Iris pigment epithelial cell (primary cell): Measurements from ENCODE around the gene LPCAT1.
"Not testable (repeated sequence)": the region's sequence is repeated elsewhere in the genome, so short reads cannot be mapped to it uniquely, and the experiment has no call there.

Source experiments
- DNase-seq: peaks from one replicate; pipeline ENCODE4 v3.0.0-alpha.2; 2011; ENCODE audit warnings: low read depth

LPCAT1 gene

DNA sequence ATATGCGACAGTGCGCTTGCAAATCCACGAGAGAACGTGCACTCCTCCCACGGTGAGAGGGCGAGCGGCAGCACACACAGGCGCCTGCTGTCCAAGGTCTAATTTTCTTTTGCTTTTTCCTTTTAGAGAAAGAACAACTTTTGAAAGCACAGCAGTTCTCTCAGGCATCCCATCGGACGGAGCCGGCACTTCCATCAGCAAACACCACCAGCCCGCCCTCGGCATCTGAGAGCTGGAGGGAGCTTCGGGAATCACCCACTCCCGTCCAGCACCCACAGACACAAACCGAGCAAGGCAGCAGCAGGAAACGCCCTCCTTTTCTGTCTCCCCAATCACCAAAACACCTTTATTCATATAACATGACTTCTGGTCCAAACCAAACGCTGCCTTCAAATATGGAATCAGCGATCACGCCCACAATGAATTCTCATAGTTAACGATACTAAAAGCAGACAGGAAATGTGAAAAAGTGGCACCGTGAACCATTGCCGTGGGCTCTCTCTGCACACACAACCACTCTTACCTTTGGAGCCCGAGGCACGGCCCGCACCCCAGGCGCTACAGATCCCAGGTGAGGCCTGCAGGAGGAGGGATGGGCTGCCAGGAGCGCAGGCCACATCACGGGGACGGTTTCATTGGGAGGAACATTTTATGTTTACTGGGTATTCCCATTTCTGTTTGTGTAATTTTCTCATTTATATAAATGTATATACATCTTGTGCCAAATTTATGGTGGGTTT is 14.2 kb downstream of the LPCAT1 start:
- DNase-seq = no peak

DNA sequence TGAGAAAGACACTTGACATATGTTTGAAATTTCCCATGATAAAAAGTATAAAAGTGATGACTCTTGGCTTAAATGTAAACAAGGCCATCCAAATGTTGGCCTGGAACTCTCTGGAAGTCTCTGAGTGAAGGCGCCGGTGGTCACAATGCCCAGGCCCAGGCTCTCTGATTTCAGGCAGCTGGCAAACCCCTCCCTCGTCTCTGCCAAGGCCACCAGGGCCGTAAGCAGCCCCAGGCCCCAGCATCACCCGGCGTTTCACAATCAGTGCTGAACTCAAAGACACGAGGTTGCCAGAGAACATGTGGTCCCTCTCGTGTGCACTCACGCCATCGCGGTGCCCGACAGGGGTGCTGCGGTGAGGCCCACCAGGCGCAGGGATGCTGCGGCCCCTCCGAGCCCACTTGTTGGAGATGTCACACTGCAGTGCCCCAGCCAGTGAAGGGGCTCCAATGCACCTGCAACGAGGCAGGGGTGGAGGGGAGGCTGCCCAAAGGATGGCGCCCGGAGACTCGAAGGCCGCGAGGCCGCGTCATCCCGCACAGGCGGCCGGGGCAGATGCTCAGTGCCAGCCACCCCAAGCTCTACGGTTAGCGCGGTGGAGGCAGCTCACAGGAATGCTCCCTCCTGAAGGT is 15.0 kb downstream of the LPCAT1 start:
- DNase-seq = no peak

DNA sequence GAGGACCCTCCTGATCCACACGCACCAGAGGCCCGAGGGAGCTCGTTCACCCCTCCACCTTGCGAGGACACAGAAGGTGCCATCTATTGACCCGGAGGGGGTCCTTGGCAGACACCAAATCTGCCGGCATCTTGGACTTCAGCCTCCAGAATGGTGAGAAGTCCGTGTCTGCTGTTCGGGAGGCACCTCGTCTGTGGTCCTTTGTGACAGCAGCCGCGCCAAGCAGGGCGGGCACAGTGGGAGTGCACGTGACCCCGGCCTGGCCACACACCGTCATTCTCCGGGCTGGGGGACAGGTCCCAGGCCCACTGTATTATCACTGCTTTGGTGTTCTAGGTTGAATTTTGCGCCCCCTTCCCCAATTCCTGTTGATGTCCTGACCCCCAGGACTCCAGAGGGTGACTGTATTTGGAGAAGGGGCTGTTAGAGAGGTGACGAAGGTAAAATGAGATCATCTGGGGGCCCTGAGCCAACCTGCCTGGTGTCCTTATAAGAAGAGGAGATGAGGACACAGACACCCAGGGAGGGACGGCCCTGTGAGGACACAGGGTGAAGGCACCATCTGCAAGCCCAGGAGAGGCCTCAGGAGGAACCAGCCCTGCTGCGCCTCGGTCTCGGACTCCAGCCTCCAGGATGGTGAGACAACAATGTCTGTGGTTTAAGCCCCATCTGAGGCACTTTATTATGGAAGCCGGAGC is 15.7 kb downstream of the LPCAT1 start:
- DNase-seq = no peak

DNA sequence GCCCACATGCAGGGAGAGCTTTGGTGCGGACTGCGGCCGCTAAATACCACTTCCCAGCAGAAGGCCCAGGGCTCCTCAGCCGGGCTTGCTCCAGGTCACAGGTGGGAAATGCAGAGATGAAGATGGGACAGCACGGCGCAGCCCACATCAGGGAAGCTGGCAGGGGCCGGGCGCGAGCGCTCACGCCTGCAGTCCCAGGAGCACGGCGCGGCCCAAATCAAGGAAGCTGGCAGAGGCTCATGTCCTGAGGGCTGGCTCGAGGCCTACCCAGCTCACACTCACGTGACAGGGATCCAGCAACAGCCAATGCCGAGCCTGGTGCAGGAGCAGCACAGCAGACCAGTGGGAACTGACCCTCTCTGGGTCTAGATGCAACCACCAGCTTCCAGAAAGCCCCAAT is 16.3 kb downstream of the LPCAT1 start:
- no peak for DNase-seq

DNA sequence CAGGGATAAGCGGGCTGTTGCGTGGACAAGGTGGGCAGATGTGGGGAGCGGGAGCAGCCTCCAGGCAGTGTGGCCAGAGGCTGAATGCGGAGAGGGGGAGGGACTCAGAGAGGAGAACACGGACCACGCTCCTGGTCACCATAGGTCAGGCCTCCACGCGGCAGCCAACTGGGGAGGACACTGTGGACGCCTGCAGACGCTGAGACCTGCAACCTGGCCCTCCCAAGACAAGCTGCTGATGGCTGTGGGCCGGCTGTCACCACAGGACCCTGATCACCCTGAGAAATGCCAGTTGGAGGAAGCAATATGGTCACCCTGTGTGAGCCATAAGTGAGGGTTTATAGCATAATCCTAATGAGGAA is 16.8 kb downstream of the LPCAT1 start:
- DNase-seq = no peak

DNA sequence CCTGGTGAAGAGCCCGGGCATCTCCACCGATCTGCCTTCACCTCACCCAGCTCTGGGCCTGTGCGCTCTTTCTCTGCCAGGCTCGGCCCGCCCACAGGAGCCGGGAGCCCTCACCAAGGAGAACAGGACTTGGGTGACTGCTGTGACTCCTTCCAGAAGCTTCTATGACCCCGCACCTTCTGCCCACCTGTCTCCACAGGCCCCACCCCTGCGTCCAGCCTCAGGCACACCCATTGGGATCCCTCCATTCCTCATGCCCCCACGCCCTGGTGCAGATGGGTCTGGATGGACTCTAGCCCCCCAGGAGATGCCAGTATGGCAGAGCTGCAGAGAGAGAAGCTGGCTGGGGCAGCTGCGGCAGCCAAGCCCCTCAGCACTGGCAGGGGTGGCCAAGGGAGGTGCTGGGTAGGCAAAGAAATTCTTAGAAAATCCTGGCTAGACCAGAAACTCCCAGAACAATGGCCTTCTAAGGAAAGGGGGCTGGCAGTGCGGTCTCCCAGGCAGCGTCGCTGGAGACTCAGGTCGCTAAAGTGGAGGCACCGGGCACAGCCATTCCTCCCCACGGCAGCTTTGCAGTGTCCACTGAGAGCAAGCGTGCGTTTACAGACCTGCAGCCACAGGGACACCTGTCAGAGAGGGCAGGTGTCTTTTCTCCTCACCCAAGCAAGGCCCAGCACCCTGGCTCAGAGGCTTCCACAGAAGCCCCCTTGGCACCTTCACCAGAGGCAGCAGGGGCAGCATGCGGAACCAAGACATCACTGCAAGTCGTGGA is 17.3 kb downstream of the LPCAT1 start:
- no peak for DNase-seq

DNA sequence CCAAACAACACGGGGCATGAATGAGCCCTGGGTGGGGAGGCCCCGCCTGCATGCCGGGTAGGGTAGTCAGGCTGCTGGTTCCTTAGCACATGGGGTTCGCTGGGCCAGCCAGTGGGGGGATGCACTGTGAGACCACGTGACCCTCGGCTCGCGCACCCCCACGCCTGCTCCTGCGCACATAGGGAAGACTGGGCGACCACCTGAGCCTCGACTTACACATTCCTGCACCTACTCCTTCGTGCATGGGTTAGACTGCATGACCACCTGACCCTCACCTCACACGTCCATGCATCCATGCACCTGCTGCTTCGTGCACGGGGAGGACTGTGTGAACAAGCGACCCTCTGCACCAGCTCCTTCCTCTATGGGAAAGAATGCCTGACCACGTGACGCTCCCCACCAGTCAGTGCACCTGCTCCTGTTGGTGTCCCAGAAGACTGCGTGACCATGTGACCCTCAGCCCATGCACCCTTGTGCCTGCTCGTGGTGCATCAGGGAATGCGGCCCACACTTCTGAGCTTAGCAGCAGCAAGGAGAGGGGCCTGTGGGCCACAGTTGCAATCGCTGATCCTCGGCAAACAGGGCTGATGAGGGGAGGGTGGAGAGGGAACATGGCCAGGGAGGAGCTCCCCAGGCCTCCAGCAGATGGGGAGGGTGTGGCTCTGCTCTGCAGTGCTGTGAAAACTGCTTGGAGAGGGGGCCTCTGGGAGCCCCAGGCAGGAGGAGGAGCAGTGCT is 18.1 kb downstream of the LPCAT1 start:
- DNase-seq = no peak

DNA sequence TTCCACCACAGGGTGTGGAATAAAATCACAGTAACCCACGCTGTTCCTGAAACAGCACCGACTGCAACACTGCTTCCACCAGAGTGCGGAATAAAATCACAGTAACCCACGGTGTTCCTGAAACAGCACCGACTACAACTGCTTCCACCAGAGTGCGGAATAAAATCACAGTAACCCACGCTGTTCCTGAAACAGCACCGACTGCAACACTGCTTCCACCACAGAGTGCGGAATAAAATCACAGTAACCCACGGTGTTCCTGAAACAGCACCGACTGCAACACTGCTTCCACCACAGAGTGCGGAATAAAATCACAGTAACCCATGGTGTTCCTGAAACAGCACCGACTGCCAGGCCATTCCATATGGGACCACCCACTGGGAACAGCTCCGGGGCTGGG is 18.7 kb downstream of the LPCAT1 start:
- not testable (repeated sequence) for DNase-seq

DNA sequence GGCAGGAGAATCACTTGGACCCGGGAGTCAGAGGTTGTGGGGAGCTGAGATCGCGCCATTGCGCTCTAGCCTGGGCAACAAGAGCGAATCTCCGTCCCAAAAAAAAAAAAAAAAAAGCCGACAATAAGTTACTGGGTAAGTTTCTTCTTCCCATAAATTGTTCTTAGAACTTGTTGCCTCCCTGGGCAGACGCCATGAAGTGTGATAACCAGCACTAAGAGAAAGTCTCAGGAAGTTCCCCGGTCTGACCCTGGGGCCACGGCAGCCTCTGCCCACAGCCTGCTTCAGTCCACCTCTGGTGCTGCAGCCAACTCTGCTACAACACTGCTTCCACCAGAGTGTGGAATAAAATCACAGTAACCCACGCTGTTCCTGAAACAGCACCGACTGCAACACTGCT is 19.1 kb downstream of the LPCAT1 start:
- DNase-seq = no peak

DNA sequence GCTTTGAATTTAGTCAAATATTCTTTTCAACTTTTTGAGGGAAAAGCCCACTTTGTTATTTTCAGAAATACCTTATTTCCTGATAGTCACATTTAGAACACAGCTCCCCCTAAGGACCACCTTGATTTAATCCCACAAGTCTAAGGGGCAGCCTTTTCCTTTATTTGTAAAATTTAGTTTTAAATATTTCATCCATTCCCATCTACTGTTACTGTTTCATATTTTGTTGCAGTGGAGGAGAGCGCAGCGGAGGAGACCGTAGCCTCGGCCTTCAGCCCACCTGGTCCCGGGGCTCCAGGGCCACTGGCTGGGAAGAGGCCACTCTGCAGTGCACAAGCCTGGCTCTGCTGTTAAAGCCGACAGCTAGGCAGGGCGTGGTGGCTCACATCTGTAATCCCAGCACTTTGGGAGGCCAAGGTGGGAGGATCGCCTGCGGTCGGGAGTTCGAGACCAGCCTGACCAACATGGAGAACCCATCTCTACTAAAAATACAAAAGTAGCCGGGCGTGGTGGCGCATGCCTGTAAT is 19.6 kb downstream of the LPCAT1 start:
- DNase-seq = no peak

DNA sequence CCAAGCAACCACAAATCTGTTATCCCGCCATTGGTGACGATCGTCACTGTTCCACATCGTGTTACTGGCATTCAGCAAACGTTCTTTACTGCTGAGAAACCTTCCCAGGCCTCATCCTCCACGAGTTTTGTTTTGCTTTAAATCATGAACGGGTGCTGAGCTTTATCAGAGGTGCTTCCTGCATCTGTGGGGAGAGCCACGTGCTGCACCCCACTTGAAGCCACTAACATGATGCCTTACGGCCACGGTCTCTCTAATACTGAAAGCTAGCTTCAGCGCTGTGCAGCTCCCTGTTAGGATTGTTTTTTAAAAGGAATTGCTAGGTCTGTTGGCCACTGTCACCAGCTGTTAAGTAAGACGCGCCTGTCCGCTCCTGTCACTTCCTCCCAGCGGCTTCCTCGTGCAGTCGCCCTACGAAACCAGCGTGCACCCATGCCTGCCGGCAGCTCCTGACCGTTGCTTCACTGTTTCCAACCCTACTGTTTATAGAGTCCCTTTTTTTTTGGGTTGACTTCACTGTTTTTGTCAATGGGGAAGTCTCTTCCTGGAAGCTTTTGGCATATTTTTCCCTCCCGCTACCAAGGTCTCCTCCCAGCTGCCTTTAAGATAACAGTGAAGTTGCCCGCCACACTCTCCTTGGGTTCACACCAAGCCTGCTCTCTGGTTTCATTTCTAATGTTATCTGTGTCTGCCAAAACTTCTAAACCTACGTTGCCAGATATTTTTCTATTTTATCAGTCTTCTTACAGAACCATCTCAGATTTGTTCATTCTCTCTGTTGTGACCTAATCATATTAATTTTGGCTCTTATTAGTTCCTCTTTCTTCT is 20.3 kb downstream of the LPCAT1 start:
- DNase-seq = no peak

DNA sequence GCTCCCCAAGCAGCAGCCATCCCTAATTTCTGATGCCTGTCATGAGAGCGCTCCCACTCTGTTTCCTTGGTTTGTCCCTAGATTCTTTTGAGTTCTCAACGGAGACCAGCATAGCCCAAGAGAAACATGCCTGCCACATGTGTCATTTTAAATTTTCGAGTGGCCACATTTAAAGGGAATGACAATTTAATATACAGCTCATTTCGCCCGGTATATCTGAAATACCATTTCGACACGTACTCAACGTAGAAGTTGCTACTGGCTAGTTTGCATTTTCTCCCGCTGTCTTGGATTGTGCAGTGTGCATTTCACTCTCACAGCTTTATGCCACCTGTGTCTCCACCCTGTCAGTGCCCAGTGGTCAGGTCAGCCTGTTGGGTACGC is 21.0 kb downstream of the LPCAT1 start:
- DNase-seq = no peak

DNA sequence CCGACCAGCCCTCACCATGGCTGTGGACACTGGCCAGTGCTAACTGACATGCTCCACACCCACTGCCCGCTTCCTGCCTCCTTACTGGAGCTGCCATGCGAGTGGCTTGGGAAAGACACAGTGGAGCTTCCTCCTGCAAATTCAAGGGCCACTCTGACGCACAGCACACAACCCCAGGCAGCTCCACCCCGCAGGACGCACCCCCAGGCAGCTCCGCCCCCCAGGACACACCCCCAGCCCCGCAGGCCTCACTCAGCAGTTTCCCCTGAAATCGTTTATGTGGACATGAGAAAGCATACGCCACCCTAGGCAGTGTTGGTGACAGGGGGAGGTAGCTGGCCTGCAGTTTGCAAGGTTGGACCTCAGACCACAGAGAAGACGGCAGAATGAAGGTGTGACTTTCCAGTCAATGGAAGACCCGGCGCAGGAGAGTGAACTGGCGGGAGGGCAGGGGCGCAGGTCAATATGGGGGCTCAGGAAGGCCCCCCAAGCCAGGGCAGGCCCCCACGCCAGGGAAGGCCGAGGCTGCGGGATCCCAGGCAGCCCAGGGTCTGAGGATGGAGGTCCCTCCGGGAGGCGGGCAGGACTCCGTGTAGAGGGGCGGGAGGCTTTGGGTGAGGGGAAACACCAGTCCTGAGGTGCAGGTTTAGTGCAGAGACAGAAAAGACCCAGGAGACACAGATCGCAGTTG is 21.6 kb downstream of the LPCAT1 start:
- DNase-seq = no peak

DNA sequence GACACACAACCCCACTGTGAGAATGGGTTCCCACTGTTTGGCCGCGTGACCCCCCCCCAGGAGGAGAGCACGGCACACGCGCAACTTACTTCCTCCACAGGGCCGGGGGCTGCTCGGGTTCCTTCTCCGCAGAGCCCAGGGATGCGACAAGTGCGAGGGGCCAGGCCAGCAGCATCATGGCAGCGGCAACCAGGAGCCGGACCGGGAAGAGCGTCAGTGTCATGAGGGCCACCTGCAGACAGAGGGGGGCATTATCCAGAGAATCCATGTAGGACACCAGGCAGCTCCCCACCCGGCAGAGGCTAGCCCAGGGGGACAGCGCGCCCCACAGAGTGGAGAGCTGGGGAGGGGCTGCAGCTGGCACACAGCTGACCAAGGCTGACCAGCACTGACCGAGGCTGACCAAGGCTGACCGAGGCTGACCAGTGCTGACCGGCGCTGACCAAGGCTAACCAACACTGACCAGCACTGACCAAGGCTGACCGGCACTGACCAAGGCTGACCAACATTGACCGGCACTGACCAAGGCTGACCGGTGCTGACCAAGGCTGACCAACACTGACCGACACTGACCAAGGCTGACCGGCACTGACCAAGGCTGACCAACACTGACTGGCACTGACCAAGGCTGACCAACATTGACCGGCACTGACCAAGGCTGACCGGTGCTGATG is 22.3 kb downstream of the LPCAT1 start:
- no peak for DNase-seq

DNA sequence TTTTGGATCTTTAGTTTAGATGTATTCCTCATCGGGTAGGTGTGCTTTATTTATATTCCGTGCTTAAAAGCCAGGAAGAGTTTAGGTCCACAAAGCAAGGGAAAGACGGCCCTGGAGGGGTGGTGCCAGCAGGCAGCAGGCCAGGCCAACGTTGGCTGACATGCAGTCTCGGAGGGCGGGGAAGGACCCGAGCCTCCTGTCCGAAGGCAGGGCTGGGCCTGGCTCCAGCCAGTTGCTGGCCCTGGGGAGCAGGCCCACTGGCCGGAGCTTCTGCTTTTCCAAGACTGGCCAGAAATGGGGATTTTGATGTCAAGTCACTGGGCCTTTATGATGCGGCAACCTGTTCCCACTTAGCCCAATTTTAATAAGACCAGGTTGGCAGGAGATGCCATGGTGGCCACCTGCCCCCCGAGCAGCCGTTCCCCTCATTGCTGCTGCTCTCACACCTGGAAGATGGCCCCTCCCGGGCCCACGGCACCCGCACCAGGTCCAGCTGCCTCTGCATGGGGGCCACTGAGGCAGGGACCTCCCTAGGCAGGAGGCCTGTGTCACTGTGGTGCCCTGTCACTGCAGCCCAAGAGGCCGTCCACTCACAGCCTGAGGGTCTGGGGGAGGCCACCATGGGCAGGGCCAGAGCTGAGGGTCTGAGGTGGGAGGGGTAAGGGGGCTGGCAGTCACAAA is 23.2 kb downstream of the LPCAT1 start:
- DNase-seq = no peak

DNA sequence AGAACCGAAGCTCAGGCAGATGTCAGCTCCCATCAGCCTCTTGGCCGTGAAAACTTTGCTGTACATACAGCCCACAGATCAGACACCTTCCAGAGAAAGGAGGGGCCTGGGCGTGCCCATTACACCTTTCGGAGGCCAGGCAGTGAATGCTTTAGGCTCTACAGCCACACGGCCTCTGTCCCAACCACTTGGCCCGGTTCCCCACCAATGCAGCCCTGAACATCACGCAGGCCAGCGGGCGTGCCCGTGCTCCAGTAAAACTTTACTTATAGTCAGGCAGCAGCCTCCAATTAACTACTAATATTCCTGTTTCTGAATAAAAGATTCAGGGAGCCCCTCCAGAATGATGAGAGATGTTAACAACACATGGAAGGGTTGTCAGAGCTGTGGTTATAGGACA is 23.9 kb downstream of the LPCAT1 start:
- DNase-seq = no peak

DNA sequence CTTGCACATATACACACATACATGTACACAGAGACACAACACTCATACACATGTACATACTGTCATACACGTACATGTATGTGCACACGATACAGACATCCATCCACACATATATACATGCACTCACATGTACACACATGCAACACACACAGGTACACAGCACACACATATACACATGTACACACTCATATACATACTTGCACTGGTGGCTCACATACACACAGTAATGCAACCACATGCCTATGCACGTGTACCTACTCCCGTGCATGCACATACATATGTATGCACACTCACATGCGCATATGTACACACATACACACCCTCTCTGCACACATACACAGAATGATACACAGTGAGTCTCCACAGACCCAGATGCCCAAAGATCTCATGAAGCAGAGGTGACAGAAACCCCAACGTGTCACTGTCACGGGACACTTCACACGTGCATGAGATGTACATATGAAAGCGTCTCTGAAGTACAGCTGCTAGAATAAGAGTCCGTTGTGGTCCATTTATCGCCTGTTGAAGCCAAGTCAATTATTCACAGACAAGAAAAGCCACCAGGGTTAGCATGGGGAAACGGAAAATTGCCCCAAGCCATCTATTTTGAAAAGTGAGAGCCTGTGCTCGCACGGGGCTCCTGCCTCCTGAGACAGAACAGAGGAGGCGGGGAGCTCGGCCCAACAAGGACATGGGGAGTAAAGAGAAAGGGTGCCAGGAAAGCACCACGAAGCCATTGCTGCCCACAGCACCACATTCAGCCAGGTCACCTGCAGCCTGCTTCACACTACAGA is 24.9 kb downstream of the LPCAT1 start:
- DNase-seq = no peak
